GM19351 (cell line): ENCODE data around the gene AOC2.

ENCODE experiments used
- ATAC-seq: cut with Tn5 transposase; IDR thresholded peaks from one replicate; pipeline ENCODE4 v1.9.1; 2021; ENCODE audit warnings: mild to moderate bottlenecking, moderate library complexity; ENCODE audit not compliant: unreplicated experiment

AOC2 gene

GRCh38 chr17:42844271-42844670, at the start of gene AOC2:
TSS of gene AOC2 (plus strand) at chr17:42844580. CDS start at chr17:42844627, 47 bp downstream.
- no peak for ATAC-seq

- ATAC-seq = no peak
These were observed 49.3 kb upstream of the AOC2 start for GRCh38 chr17:42795061-42795460.

GRCh38 chr17:42795465-42795864, 48.9 kb upstream of the AOC2 start:
- no peak for ATAC-seq

- no peak for ATAC-seq
These were observed 48.2 kb upstream of the AOC2 start for GRCh38 chr17:42796066-42796758.

GRCh38 chr17:42797067-42798007, 47.0 kb upstream of the AOC2 start:
- no peak for ATAC-seq

GRCh38 chr17:42798011-42798382, 46.4 kb upstream of the AOC2 start:
- no peak for ATAC-seq

- peak; percentile 73 for ATAC-seq
These were observed 45.7 kb upstream of the AOC2 start, which contains the start of the genes CNTD1 and COA3 for GRCh38 chr17:42798383-42799380. TSS of gene CNTD1 (plus strand) at chr17:42798861. CDS start at chr17:42799068, 207 bp downstream. TSS of gene COA3 (minus strand) at chr17:42798704. CDS start at chr17:42798681, 23 bp downstream.

- ATAC-seq = no peak
These were observed 41.1 kb upstream of the AOC2 start for GRCh38 chr17:42803074-42803883.

GRCh38 chr17:42804918-42805367, 39.4 kb upstream of the AOC2 start:
- ATAC-seq = no peak

GRCh38 chr17:42806249-42806648, 38.1 kb upstream of the AOC2 start:
- ATAC-seq = no peak

- no peak for ATAC-seq
These were observed 35.1 kb upstream of the AOC2 start for GRCh38 chr17:42809250-42809649.

GRCh38 chr17:42814633-42815399, 29.6 kb upstream of the AOC2 start:
- no peak for ATAC-seq

GRCh38 chr17:42817866-42818265, 26.5 kb upstream of the AOC2 start:
- ATAC-seq = no peak

GRCh38 chr17:42818379-42818778, 26.0 kb upstream of the AOC2 start:
- no peak for ATAC-seq

GRCh38 chr17:42819939-42820535, 24.3 kb upstream of the AOC2 start:
- ATAC-seq = no peak

GRCh38 chr17:42821176-42821575, 23.2 kb upstream of the AOC2 start:
- no peak for ATAC-seq

- ATAC-seq = no peak
These were observed 16.9 kb upstream of the AOC2 start for GRCh38 chr17:42827472-42827871.

- ATAC-seq = no peak
These were observed 13.4 kb upstream of the AOC2 start for GRCh38 chr17:42830971-42831370.
